Neural crest cell (in vitro differentiated cells): ENCODE measurements around the gene RGS14. TPM values are rescaled to one million over a fixed set of nuclear protein-coding genes. Genes with fewer than 3 reads are reported as not detected.

ENCODE experiments used
- DNase-seq: peaks from one replicate; pipeline ENCODE4 v3.0.0; 2021; ENCODE audit warnings: low read depth, mixed read lengths, low spot score
- H3K27ac Mint-ChIP-seq: one replicate; pipeline ENCODE4 v1.8.0; 2021; ENCODE audit warnings: mild to moderate bottlenecking, mixed read lengths; ENCODE audit not compliant: unreplicated experiment
- H3K27me3 Mint-ChIP-seq: 2 replicates; pipeline ENCODE4 v1.8.0; 2021; ENCODE audit warnings: low read depth, mild to moderate bottlenecking, mixed read lengths
- H3K36me3 Mint-ChIP-seq: 2 replicates; pipeline ENCODE4 v1.8.0; 2021; ENCODE audit warnings: low read depth, mild to moderate bottlenecking, mixed read lengths
- H3K4me1 Mint-ChIP-seq: 2 replicates; pipeline ENCODE4 v1.8.0; 2021; ENCODE audit warnings: mixed read lengths
- H3K4me3 Mint-ChIP-seq: one replicate; pipeline ENCODE4 v1.8.0; 2021; ENCODE audit warnings: mild to moderate bottlenecking, mixed read lengths
- H3K9me3 Mint-ChIP-seq: 2 replicates; pipeline ENCODE4 v1.8.0; 2021; ENCODE audit warnings: mixed read lengths
- CTCF ChIP-seq: fragments of 200-600 bp; sonication (generic); conservative IDR thresholded peaks from 2 replicates; pipeline ENCODE4 v1.5.0; 2021; ENCODE audit warnings: antibody characterized with exemption, mild to moderate bottlenecking
- total RNA-seq: library from RNA; stranded (reverse); gene quantifications from 2 replicates; pipeline ENCODE4 v1.2.1, GENCODE V29; 2021

Gene RGS14
- total RNA-seq, 1 donor from 2014 or later: 12.3 TPM

GRCh38 chr5:177366528-177367322 lies 9.0 kb downstream of the RGS14 start:
- peak overlapping the region; percentile 92 for H3K4me3 Mint-ChIP-seq
- H3K9me3 Mint-ChIP-seq: no peaks in the 10 kb centered on the region
- peaks cover 26% of the 10 kb centered on the region for H3K4me1 Mint-ChIP-seq
- peaks cover 17% of the 10 kb centered on the region for H3K27me3 Mint-ChIP-seq
- DNase-seq: peak; percentile 85
- no peaks in the 10 kb centered on the region for H3K36me3 Mint-ChIP-seq
- TF ChIP-seq CTCF: no peak
- H3K27ac Mint-ChIP-seq: peak overlapping the region; percentile 95

- Mint-ChIP-seq H3K9me3 (no peaks in the 10 kb centered on the region), H3K27me3 (peaks cover 15% of the 10 kb centered on the region), H3K4me3 (peak overlapping the region; percentile 92), H3K4me1 (peaks cover 26% of the 10 kb centered on the region), H3K36me3 (no peaks in the 10 kb centered on the region), H3K27ac (no peak overlapping the region)
- DNase-seq: no peak
- no peak for TF ChIP-seq CTCF
These were observed 9.7 kb downstream of the RGS14 start for GRCh38 chr5:177367323-177367848.

- Mint-ChIP-seq H3K36me3 (no peaks in the 10 kb centered on the region), H3K27me3 (peaks cover 15% of the 10 kb centered on the region), H3K4me1 (peaks cover 26% of the 10 kb centered on the region), H3K9me3 (no peaks in the 10 kb centered on the region), H3K27ac (no peak overlapping the region), H3K4me3 (peak overlapping the region; percentile 81)
- no peak for DNase-seq
- no peak for TF ChIP-seq CTCF
These were observed 10.5 kb downstream of the RGS14 start for GRCh38 chr5:177367981-177368868.

GRCh38 chr5:177368869-177369644 lies 11.3 kb downstream of the RGS14 start:
- Mint-ChIP-seq H3K9me3 (no peaks in the 10 kb centered on the region), H3K4me1 (peaks cover 26% of the 10 kb centered on the region), H3K4me3 (peak overlapping the region; percentile 71), H3K27me3 (peaks cover 15% of the 10 kb centered on the region), H3K27ac (no peak overlapping the region), H3K36me3 (no peaks in the 10 kb centered on the region)
- peak; percentile 57 for TF ChIP-seq CTCF
- peak; percentile 42 for DNase-seq
